GM19372 (cell line): ENCODE data around the gene COMMD1.
"Not testable (repeated sequence)": the region's sequence is repeated elsewhere in the genome, so short reads cannot be mapped to it uniquely, and the experiment has no call there.

Experiments
- ATAC-seq: cut with Tn5 transposase; IDR thresholded peaks from one replicate; pipeline ENCODE4 v1.9.1; 2021; ENCODE audit warnings: mild to moderate bottlenecking, low read depth, moderate library complexity; ENCODE audit not compliant: unreplicated experiment

The COMMD1 gene

DNA sequence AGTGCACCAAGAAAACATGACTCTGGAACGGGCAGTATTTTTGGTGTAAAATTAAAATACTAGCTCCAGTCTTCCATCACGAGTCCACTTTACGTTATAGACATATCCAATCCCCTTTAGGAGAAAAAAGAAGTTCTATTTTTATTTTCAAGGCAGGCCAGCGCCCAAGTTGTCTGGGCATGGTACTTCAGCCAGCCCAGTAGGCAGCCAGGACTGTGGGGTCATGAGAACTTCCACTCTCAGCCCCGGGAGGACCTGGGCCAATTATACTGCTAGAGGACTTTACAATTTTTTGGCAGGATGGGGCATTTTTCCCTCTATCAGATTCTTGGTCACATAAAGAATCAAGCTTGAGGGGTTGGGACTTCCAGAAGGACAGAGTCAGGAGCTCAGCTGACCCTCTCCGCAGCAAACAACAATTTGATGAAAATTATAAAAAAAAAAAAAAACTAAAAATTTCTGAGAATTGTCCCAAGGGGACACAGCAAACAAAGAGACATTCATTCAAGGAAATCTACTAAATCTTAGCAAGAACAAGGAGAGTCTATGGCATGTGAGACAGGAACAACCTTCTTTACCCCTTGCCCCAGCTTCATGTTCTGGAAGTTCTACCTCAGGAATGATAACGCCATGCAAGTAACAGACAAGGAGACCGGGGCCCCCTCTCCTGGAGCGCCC is 253.1 kb downstream of the COMMD1 start:
- ATAC-seq: no peak

DNA sequence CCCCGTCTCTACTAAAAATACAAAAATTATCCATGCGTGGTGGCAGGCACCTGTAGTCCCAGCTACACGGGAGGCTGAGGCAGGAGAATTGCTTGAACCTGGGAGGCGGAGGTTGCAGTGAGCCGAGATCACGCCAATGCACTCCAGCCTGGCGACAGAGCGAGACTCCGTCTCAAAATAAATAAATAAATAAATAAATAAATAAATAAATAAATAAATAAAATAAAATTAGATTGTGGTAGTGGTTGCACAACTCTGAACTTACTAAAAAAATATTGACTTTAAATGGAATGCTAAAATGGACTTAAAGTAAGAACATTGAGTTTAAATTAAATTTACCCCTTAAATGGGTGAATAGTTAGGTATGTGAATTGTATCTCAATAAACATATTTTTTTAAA is 255.2 kb downstream of the COMMD1 start:
- not testable (repeated sequence) for ATAC-seq

DNA sequence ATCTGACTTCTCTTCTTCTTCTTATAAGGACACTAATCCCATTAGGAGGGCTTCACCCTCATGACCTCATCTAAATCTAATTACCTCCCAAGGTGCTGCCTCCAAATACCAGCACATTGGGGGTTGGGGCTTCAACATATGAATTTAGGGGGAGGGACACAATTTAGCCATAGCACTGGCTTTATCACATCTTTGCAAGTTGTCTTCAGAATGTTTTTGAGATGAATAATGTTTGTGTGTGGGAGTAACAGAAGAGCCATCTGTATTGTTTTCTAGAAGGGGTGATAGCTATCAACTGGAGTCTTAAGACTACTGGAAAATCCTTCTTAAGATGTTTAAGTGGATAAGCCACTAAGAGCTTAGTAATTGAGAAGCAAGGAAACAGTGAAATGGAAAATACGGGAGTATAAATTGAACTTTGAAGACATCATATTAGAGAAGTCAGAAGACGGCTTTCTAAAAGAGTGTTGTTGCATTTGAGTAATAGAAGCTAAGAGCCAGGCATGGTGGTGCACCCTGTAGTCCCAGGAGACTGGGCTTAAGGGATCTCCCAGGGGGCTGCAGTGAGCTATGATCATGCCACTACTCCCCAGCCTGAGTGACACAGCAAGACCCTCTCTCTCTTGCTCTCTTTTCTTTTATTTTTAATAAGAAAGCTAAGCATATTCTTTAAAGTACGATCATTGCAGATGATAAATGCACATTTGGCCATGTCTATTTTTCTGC is 257.8 kb downstream of the COMMD1 start:
- no peak for ATAC-seq

DNA sequence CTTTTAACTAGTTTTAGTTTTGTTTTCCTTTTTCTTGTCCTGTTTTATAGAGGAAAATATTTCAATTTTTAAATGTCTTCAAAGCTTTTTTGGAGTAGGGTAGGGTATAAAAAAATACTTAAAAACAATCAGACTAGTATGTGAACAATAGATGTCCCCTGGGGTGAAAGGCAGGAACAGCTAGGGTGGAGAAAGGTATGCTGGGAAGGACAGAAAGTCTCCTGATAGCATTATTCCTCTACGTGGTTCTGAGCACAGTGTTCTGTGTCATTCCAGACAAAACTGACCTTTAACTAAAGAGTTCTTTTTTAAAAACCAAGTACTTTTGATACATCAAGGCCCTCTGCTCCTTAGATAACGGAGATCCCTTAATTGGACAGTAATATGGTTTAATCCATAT is 258.4 kb downstream of the COMMD1 start:
- no peak for ATAC-seq

DNA sequence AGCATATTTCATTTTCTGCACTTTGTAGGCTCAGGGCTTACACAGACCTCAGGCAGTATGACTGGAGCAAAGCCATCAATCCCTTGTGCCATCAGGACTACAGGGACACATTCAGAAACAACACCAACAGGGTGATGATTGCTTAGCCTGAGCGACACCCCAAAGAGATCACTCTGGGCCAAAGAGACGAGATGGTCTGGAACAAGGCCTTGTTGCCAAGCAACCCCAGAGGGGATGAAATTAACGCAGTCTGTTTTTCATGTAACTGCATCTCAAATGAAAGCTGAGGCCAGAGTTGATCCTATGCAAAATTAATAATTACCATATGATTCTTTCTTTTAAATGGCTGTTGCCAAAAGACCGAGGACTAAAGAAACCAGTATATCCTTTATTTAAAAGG is 270.3 kb downstream of the COMMD1 start:
- no peak for ATAC-seq

DNA sequence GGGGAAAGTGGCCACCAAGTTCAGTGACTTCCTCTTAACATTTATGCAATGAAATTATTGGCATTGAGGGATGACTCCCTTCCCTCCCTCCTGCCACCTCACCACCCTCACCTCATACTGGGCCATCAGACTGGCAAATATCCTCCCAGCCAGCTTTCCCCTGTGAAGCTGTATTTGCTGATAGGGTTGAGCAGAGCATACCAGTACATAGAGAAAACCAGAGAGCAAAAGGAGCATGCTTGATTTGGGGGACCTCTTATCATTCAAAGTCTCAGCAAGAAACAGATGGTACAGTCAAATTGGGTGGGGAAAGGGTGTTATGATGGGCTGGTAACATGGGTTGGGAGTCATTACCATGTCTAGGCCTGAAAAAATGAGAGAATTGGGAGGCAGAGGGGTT is 271.3 kb downstream of the COMMD1 start:
- no peak for ATAC-seq

DNA sequence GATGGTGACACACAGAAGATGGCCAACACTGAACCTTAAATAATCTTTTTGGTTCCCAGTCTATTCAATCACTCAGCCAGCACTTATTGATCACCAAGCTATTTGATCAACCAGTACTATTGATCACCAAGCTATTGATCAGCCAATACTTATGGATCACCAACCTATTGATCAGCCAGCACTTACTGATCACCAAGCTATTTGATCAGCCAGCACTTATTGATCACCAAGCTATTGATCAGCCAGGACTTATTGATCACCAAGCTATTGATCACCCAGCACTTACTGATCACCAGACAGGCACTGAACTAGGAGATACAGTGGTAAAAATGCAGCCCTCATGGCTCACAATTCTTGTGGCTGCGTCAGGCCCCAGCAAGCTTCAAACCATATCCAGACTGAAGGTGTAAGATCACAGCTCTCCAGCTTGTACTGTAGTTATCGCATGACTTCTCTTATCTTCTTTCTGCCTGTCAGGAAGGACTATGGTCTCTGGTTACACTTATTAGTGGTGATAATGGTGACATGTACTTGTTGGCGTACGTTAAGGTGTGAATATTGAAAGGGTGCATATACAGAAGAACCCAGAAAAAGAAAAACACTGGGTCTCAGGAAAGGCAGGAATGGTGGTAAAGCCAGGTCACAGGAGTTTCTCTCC is 272.0 kb downstream of the COMMD1 start:
- no peak for ATAC-seq

DNA sequence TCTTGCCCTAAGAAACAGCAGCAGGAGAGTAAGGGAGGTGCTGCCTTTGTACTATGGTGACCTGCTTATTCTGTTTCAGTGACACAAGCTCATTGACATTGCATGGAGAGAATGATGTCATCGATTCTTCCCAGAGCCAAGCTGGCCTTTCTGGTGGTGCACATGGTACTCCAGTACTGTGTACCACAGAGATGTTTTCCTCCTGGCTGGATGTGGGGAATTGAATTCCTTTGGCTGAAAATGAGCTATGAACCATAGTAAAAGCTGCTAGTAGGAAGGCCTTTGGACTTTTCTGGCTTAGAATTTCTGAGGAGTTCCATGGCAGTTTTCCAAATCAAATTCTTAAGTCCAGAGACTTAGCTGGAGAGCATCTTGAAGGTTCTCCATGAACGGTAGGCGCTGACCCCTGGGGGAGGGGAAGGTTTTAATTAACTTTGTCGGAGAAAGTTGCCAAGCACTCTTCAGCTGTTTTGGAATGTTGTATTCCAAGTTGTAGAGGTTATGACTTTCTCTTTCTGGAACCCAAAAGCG is 273.3 kb downstream of the COMMD1 start:
- ATAC-seq: no peak

DNA sequence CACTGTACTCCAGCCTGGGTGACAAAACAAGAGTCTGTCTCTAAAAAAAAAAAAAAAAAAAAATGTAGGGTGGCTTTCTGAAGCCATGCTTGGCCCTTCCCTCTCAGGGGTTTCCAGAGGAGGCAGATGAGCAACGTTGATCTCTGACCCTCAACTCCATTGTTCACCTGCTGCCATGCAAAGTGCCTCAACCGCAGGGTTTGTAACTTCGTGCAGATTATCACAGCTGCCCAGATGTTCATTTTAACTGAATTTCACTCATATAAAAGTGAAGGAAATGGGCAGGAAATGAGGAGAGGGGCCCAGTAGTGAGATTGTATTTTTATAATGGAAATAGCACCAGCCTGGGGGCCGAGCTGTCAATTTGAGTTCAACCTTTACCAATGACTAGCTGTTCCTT is 275.5 kb downstream of the COMMD1 start:
- ATAC-seq: no peak

DNA sequence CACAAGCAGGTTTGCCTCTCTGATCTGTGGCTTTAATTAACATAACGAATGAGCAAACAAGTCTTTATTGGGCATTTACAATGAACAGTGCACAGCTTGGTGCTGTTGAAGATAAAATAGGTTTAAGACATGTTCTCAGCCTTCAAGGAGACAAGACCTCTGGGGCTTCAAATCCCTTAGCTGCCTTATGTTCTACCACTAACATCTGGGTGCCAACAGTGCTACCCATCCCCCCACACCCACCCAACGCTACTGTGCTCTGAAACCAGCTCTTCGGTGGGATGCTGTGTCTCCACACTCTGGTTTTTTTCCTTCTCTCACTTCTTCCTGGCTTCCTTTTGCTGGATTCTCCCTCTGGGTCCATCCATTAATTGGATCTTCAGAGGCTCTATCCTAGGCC is 276.4 kb downstream of the COMMD1 start:
- no peak for ATAC-seq

DNA sequence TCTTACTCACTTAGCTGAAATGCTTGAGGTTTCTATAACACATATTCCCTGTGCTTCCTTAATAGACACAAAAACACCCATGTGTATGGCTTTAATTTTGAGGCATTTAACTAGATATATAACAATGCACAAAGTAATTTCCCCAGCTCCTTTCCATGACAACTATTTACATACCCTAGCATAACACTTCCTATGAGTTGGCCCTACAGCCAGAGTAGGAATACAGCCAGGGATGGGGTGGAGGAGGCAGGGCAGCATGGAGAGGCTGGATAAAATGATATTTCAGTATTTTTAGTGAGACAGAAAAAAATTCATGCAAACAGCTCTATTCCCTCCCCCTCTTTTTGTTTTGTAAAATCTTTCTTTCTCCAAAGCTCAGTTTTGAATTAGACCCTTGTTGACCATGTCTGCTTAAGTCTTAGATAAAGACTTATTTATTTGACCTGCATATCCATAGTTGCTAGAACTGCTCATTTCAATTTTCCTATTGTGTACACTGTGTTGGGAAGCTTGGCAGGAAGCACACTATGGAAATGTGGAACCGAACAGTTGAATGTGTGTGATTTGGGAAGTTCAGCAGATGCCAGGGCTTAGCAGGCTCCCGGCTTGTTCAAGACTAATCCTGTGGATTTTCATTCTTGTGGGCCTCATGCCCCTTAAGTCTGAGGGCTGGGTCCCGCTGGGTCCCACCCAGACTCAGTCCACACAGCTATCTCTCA is 279.2 kb downstream of the COMMD1 start:
- ATAC-seq: no peak
